Inferior parietal cortex (tissue), 1 donor: ENCODE results near the gene PLXND1.
"Not testable (repeated sequence)": the region's sequence is repeated elsewhere in the genome, so short reads cannot be mapped to it uniquely, and the experiment has no call there.

Experiments
- DNase-seq: peaks from one replicate; pipeline ENCODE4 v3.0.0-alpha.2; 2016; ENCODE audit errors: extremely low spot score

The PLXND1 gene

GRCh38 chr3:129549006-129549800 lies 57.3 kb downstream of the PLXND1 start:
- DNase-seq: no peak

- DNase-seq: no peak
These were observed 58.1 kb downstream of the PLXND1 start for GRCh38 chr3:129548104-129548965.

- no peak for DNase-seq
These were observed 59.2 kb downstream of the PLXND1 start for GRCh38 chr3:129547241-129547640.

GRCh38 chr3:129545951-129546350 lies 60.5 kb downstream of the PLXND1 start:
- DNase-seq: not testable (repeated sequence)

- DNase-seq: no peak
These were observed 62.5 kb downstream of the PLXND1 start for GRCh38 chr3:129543999-129544398.

GRCh38 chr3:129543156-129543790 lies 63.2 kb downstream of the PLXND1 start, which contains the start of gene H1-8:
TSS of gene H1-8 (plus strand) at chr3:129543175. CDS start at chr3:129543219, 44 bp downstream.
- DNase-seq: no peak

GRCh38 chr3:129542747-129543146 lies 63.7 kb downstream of the PLXND1 start:
- no peak for DNase-seq

GRCh38 chr3:129540776-129541516 lies 65.5 kb downstream of the PLXND1 start:
- DNase-seq: no peak

GRCh38 chr3:129539206-129539605 lies 67.3 kb downstream of the PLXND1 start:
- peak; percentile 41 for DNase-seq

- no peak for DNase-seq
These were observed 69.7 kb downstream of the PLXND1 start for GRCh38 chr3:129536804-129537203.

GRCh38 chr3:129536374-129536667 lies 70.2 kb downstream of the PLXND1 start:
- no peak for DNase-seq

GRCh38 chr3:129535075-129535474 lies 71.4 kb downstream of the PLXND1 start:
- no peak for DNase-seq

GRCh38 chr3:129534428-129535027 lies 71.9 kb downstream of the PLXND1 start:
- DNase-seq: no peak

- DNase-seq: no peak
These were observed 73.1 kb downstream of the PLXND1 start for GRCh38 chr3:129533406-129533805.

GRCh38 chr3:129532261-129532660 lies 74.2 kb downstream of the PLXND1 start:
- DNase-seq: no peak

- DNase-seq: no peak
These were observed 74.8 kb downstream of the PLXND1 start for GRCh38 chr3:129531699-129532098.

- DNase-seq: no peak
These were observed 75.7 kb downstream of the PLXND1 start for GRCh38 chr3:129530821-129531220.

GRCh38 chr3:129530251-129530791 lies 76.2 kb downstream of the PLXND1 start:
- DNase-seq: no peak

- no peak for DNase-seq
These were observed 76.9 kb downstream of the PLXND1 start for GRCh38 chr3:129529436-129530210.

- DNase-seq: no peak
These were observed 77.8 kb downstream of the PLXND1 start, which contains the start of gene RHO for GRCh38 chr3:129528589-129529100. TSS of gene RHO (plus strand) at chr3:129528639. CDS start at chr3:129528734, 95 bp downstream.
